ENCODE measurements around the gene BTC. TPM values are rescaled to one million over a fixed set of nuclear protein-coding genes. Genes with fewer than 3 reads are reported as not detected.
A peak's percentile ranks its signal among the peaks of the same experiment; 100 is the strongest.

BTC gene
- total and polyA plus RNA-seq, 11 donors: 0.06 to 0.59 (median 0.31) TPM; not detected in 2

- DNase-seq (no peak), ATAC-seq (no peak)
- H3K27me3 ChIP-seq: no peaks in the 10 kb centered on the region
- no peaks in the 10 kb centered on the region for H3K36me3 ChIP-seq
- H3K27ac ChIP-seq: no peak overlapping the region
- H3K9me3 ChIP-seq: no peaks in the 10 kb centered on the region
- no peak overlapping the region for H3K4me3 ChIP-seq
- 76 to 82% (median 79%) methylated on average over 2 of the region's 2 CpGs for WGBS, 4 donors
- no peaks in the 10 kb centered on the region for H3K4me1 ChIP-seq
- intact Hi-C loops (cut with DNase I): no loop called here
- TF ChIP-seq CTCF (IDR thresholded peaks at IDR 0.05) (no peak), POLR2A (IDR thresholded peaks at IDR 0.05) (no peak)
These were observed 22.2 kb downstream of the BTC start for GRCh38 chr4:74772106-74772505.

GRCh38 chr4:74770226-74770910 lies 24.0 kb downstream of the BTC start:
- intact Hi-C loops (cut with DNase I): no loop called here
- DNase-seq (no peak), ATAC-seq (no peak)
- no peaks in the 10 kb centered on the region for H3K4me1 ChIP-seq
- H3K27me3 ChIP-seq: no peaks in the 10 kb centered on the region
- H3K9me3 ChIP-seq: no peaks in the 10 kb centered on the region
- 86 to 94% (median 87%) methylated on average over 4 of the region's 4 CpGs for WGBS, 4 donors
- no peak overlapping the region for H3K4me3 ChIP-seq
- TF ChIP-seq CTCF (IDR thresholded peaks at IDR 0.05): no peak
- no peak for TF ChIP-seq POLR2A (IDR thresholded peaks at IDR 0.05)
- H3K27ac ChIP-seq: peak overlapping the region in 1 of 12 donors; percentile 20
- H3K36me3 ChIP-seq: no peaks in the 10 kb centered on the region

GRCh38 chr4:74768857-74769525 lies 25.3 kb downstream of the BTC start:
- no peak for DNase-seq
- peaks cover 0 to 2% (median 0%) of the 10 kb centered on the region in 12 donors for H3K9me3 ChIP-seq
- peak in 1 of 4 donors; percentile 47 for ATAC-seq
- H3K27ac ChIP-seq: no peak overlapping the region
- 39 to 56% (median 49%) methylated on average over 2 of the region's 2 CpGs for WGBS, 4 donors
- no peaks in the 10 kb centered on the region for H3K27me3 ChIP-seq
- intact Hi-C loops (cut with DNase I): no loop called here
- no peak overlapping the region for H3K4me3 ChIP-seq
- no peaks in the 10 kb centered on the region for H3K36me3 ChIP-seq
- H3K4me1 ChIP-seq: no peaks in the 10 kb centered on the region
- TF ChIP-seq CTCF (IDR thresholded peaks at IDR 0.05) (no peak), POLR2A (IDR thresholded peaks at IDR 0.05) (no peak)

- intact Hi-C loops (cut with DNase I): no loop called here
- Histone ChIP-seq H3K4me1 (no peaks in the 10 kb centered on the region), H3K36me3 (no peaks in the 10 kb centered on the region), H3K4me3 (no peak overlapping the region), H3K27me3 (no peaks in the 10 kb centered on the region), H3K9me3 (peaks cover 0 to 2% (median 0%) of the 10 kb centered on the region in 12 donors), H3K27ac (no peak overlapping the region)
- WGBS, 4 donors: 70 to 85% (median 82%) methylated on average over 2 of the region's 2 CpGs
- no peak for DNase-seq
- TF ChIP-seq POLR2A (IDR thresholded peaks at IDR 0.05): no peak
- no peak for TF ChIP-seq CTCF (IDR thresholded peaks at IDR 0.05)
- no peak for ATAC-seq
These were observed 30.2 kb downstream of the BTC start for GRCh38 chr4:74764119-74764518.
